Islet precursor cell (in vitro differentiated cells): ENCODE results near the gene SSR1.
"Not testable (repeated sequence)": the region's sequence is repeated elsewhere in the genome, so short reads cannot be mapped to it uniquely, and the experiment has no call there.

Experiments used
- DNase-seq: peaks from one replicate; pipeline ENCODE4 v3.0.0-alpha.2; 2018

SSR1 gene

GRCh38 chr6:7316658-7317533, 3.9 kb upstream of the SSR1 start:
- DNase-seq, result no peak

GRCh38 chr6:7315948-7316365, 3.0 kb upstream of the SSR1 start:
- no peak for DNase-seq

- not testable (repeated sequence) for DNase-seq
These were observed 2.3 kb upstream of the SSR1 start for GRCh38 chr6:7315087-7315947.

GRCh38 chr6:7314414-7314813, 1.4 kb upstream of the SSR1 start:
- DNase-seq, result no peak

GRCh38 chr6:7313505-7314165, 636 bp upstream of the SSR1 start:
- DNase-seq, result no peak

- DNase-seq, result no peak
These were observed 933 bp downstream of the SSR1 start for GRCh38 chr6:7311917-7312615.

GRCh38 chr6:7311176-7311575, 1.8 kb downstream of the SSR1 start:
- DNase-seq, result no peak

GRCh38 chr6:7309050-7309449, 3.9 kb downstream of the SSR1 start:
- DNase-seq, result no peak

GRCh38 chr6:7307533-7307932, 5.5 kb downstream of the SSR1 start:
- DNase-seq, result no peak

GRCh38 chr6:7304821-7305220, 8.2 kb downstream of the SSR1 start:
- no peak for DNase-seq

GRCh38 chr6:7301702-7302101, 11.3 kb downstream of the SSR1 start:
- no peak for DNase-seq

- no peak for DNase-seq
These were observed 12.1 kb downstream of the SSR1 start for GRCh38 chr6:7300926-7301325.

GRCh38 chr6:7298113-7298512, 14.9 kb downstream of the SSR1 start:
- no peak for DNase-seq

GRCh38 chr6:7296602-7297001, 16.4 kb downstream of the SSR1 start:
- DNase-seq, result no peak

- no peak for DNase-seq
These were observed 17.1 kb downstream of the SSR1 start for GRCh38 chr6:7295916-7296315.

- no peak for DNase-seq
These were observed 20.3 kb downstream of the SSR1 start for GRCh38 chr6:7292596-7293255.

GRCh38 chr6:7290079-7290478, 22.9 kb downstream of the SSR1 start:
- DNase-seq, result no peak

GRCh38 chr6:7285416-7285815, 27.6 kb downstream of the SSR1 start:
- no peak for DNase-seq

GRCh38 chr6:7283676-7284075, 29.3 kb downstream of the SSR1 start:
- no peak for DNase-seq

GRCh38 chr6:7282097-7282906, 30.7 kb downstream of the SSR1 start:
- no peak for DNase-seq

GRCh38 chr6:7276199-7276524, 36.8 kb downstream of the SSR1 start:
- DNase-seq, result no peak
